RWPE2 (cell line): ENCODE measurements around the gene TRMU.

Experiments
- ATAC-seq: fragments of 200-7000 bp; cut with Tn5 transposase; 3 replicates; pipeline ENCODE4 v1.9.1; 2021; ENCODE audit warnings: low read depth
- DNase-seq: peaks from one replicate; pipeline ENCODE4 v3.0.0-alpha.2; 2020; ENCODE audit warnings: low spot score
- H3K27ac ChIP-seq: fragments of 450-650 bp; 2 replicates; pipeline ENCODE4 v1.5.1; 2017; ENCODE audit warnings: mild to moderate bottlenecking; ENCODE audit not compliant: poor library complexity, severe bottlenecking
- H3K27me3 ChIP-seq: fragments of 250-450 bp; sonication (Bioruptor Pico); 2 replicates; pipeline ENCODE4 v1.5.1; 2021; ENCODE audit warnings: mild to moderate bottlenecking, moderate library complexity; ENCODE audit not compliant: insufficient read depth, poor library complexity, severe bottlenecking
- H3K36me3 ChIP-seq: fragments of 250-450 bp; sonication (Bioruptor Pico); 2 replicates; pipeline ENCODE4 v1.5.1; 2020; ENCODE audit warnings: low read depth, mild to moderate bottlenecking, moderate library complexity
- H3K4me1 ChIP-seq: fragments of 250-450 bp; sonication (Bioruptor Pico); 2 replicates; pipeline ENCODE4 v1.5.1; 2021; ENCODE audit warnings: mild to moderate bottlenecking, moderate library complexity; ENCODE audit not compliant: insufficient read depth, poor library complexity, severe bottlenecking
- H3K4me3 ChIP-seq: fragments of 250-450 bp; sonication (Bioruptor Pico); 2 replicates; pipeline ENCODE4 v1.5.1; 2021; ENCODE audit warnings: mild to moderate bottlenecking, moderate library complexity; ENCODE audit not compliant: severe bottlenecking
- H3K9me3 ChIP-seq: fragments of 250-450 bp; sonication (Bioruptor Pico); 2 replicates; pipeline ENCODE4 v1.5.1; 2021; ENCODE audit warnings: mild to moderate bottlenecking, moderate library complexity; ENCODE audit not compliant: severe bottlenecking
- CTCF ChIP-seq: fragments of 450-650 bp; IDR thresholded peaks from one replicate; pipeline ENCODE4 v1.5.1; 2017; ENCODE audit warnings: mild to moderate bottlenecking, moderate library complexity; ENCODE audit not compliant: poor library complexity, severe bottlenecking

Gene TRMU

GRCh38 chr22:46296257-46297150, 39.0 kb upstream of the TRMU start, which contains the start of gene GTSE1:
Gene GTSE1, plus strand, starts transcription at chr22:46296870. Its CDS starts 531 bp downstream, at chr22:46297401.
- no peaks in the 10 kb centered on the region for H3K27me3 ChIP-seq
- H3K27ac ChIP-seq, result peak within 1 kb of the TSS; percentile 56
- peaks cover 4% of the 10 kb centered on the region for H3K4me1 ChIP-seq
- TF ChIP-seq CTCF, result peak; percentile 39
- H3K36me3 ChIP-seq, result peaks cover 42% of the 10 kb centered on the region
- DNase-seq, result peak; percentile 98
- no peaks in the 10 kb centered on the region for H3K9me3 ChIP-seq
- peak within 1 kb of the TSS; percentile 67 for H3K4me3 ChIP-seq
- peak; percentile 96 for ATAC-seq

- Histone ChIP-seq H3K4me3 (peak overlapping the region; percentile 67), H3K4me1 (peaks cover 8% of the 10 kb centered on the region), H3K27me3 (no peaks in the 10 kb centered on the region), H3K36me3 (peaks cover 47% of the 10 kb centered on the region), H3K27ac (peak overlapping the region; percentile 56), H3K9me3 (no peaks in the 10 kb centered on the region)
- TF ChIP-seq CTCF, result no peak
- DNase-seq, result no peak
- ATAC-seq, result peak; percentile 29
Observed at GRCh38 chr22:46297151-46297812, 38.2 kb upstream of the TRMU start.

- Histone ChIP-seq H3K9me3 (no peaks in the 10 kb centered on the region), H3K27ac (no peak overlapping the region), H3K36me3 (peaks cover 57% of the 10 kb centered on the region), H3K27me3 (no peaks in the 10 kb centered on the region), H3K4me1 (peaks cover 10% of the 10 kb centered on the region), H3K4me3 (no peak overlapping the region)
- ATAC-seq (no peak), DNase-seq (no peak)
- no peak for TF ChIP-seq CTCF
Observed at GRCh38 chr22:46299101-46299500, 36.4 kb upstream of the TRMU start.

- Histone ChIP-seq H3K4me3 (no peak overlapping the region), H3K27me3 (no peaks in the 10 kb centered on the region), H3K36me3 (peaks cover 69% of the 10 kb centered on the region), H3K4me1 (peaks cover 10% of the 10 kb centered on the region), H3K27ac (no peak overlapping the region), H3K9me3 (no peaks in the 10 kb centered on the region)
- DNase-seq (no peak), ATAC-seq (no peak)
- no peak for TF ChIP-seq CTCF
Observed at GRCh38 chr22:46300491-46300890, 35.0 kb upstream of the TRMU start.
